ENCODE results near the gene BAMBI.

The BAMBI gene

DNA sequence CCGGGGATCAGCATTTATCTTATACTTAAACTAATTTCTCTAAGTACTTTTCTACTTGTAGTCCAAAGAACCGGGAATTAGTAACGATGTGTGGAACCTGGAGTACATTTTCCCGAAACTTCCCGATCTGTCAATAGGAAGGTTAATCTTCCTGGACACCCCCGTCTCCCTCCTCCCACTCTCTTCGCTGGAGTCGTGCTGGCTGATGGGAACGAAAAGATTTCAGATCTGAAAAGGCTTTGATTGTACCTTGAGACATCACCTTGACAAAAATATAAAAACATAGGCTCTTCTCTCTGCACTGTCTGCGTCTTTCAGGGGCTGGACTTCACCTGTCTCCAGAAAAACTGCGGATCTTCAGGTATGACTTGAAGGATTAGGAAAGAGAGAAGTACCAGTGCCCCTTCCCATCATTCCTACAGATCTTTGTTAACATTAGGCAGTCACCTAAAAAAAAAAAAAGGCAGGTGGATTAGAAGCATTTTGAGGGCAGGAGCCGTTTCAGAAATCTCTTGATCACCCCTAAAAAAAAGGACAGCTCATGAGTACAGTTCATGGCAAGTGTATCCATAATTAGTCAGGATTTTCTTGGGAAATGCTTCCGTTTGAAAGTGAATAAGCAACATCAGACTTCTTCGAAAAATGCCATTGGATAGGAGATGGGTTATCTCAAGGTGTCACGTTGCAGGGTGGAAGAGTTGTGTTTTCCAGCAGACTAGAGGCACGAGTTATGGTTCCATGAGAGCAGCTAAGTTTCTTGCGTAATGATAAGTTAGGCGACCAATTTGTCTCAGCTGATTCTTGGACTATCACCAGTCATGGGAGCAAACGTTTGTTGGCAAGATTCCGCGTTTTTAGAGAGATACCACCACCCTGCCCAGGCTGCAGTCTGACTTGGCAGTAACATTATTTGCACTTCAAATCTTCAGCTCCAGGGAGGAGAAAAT, 7.8 kb upstream of the BAMBI start:
- no peaks in the 10 kb centered on the region for H3K79me2 ChIP-seq (ENCODE audit: low read length)
- H3K4me1 ChIP-seq (ENCODE audit: low read length) = no peaks in the 10 kb centered on the region
- H3K27ac ChIP-seq (ENCODE audit: low read length) = no peak overlapping the region
- DNase-seq = no peak
- H3K4me2 ChIP-seq (ENCODE audit: low read depth, low read length) = no peak overlapping the region
- no peaks in the 10 kb centered on the region for H3K36me3 ChIP-seq (replicated peaks; ENCODE audit: insufficient read depth, low read length)
- no peak overlapping the region for H3K9ac ChIP-seq (ENCODE audit: low read length)
- 0 out of 2 replicates have a peak, but pooled peaks cover 7% of the 10 kb centered on the region for H3K27me3 ChIP-seq (replicated peaks; ENCODE audit: insufficient read depth, low read length)
- no peaks in the 10 kb centered on the region for H3K9me2 ChIP-seq (replicated peaks; ENCODE audit: insufficient read depth, low read length)
- no peak overlapping the region for H3K4me3 ChIP-seq (ENCODE audit: low read length)
- H2AFZ ChIP-seq (ENCODE audit: low read length) = no peak overlapping the region
- no peaks in the 10 kb centered on the region for H4K20me1 ChIP-seq (ENCODE audit: insufficient read depth, low read length)
- TF ChIP-seq EZH2phosphoT487 (IDR thresholded peaks at IDR 0.05; ENCODE audit: low read length) (no peak), EZH2 (optimal IDR thresholded peaks at IDR 0.05; ENCODE audit: low read depth, low read length) (no peak)
- TF ChIP-seq, protein P1, sequence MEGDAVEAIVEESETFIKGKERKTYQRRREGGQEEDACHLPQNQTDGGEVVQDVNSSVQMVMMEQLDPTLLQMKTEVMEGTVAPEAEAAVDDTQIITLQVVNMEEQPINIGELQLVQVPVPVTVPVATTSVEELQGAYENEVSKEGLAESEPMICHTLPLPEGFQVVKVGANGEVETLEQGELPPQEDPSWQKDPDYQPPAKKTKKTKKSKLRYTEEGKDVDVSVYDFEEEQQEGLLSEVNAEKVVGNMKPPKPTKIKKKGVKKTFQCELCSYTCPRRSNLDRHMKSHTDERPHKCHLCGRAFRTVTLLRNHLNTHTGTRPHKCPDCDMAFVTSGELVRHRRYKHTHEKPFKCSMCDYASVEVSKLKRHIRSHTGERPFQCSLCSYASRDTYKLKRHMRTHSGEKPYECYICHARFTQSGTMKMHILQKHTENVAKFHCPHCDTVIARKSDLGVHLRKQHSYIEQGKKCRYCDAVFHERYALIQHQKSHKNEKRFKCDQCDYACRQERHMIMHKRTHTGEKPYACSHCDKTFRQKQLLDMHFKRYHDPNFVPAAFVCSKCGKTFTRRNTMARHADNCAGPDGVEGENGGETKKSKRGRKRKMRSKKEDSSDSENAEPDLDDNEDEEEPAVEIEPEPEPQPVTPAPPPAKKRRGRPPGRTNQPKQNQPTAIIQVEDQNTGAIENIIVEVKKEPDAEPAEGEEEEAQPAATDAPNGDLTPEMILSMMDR (IDR thresholded peaks at IDR 0.05; ENCODE audit: low read length) = no peak
- no peaks in the 10 kb centered on the region for H3K9me3 ChIP-seq (replicated peaks; ENCODE audit: insufficient read depth, low read length)
- H3F3A ChIP-seq (ENCODE audit: insufficient read depth, low read length) = no peaks in the 10 kb centered on the region

- no peaks in the 10 kb centered on the region for H3K36me3 ChIP-seq (replicated peaks; ENCODE audit: insufficient read depth, low read length)
- no peaks in the 10 kb centered on the region for H3K9me3 ChIP-seq (replicated peaks; ENCODE audit: insufficient read depth, low read length)
- no peaks in the 10 kb centered on the region for H3K9me2 ChIP-seq (replicated peaks; ENCODE audit: insufficient read depth, low read length)
- H3K4me3 ChIP-seq (ENCODE audit: low read length) = no peak overlapping the region
- H3K27ac ChIP-seq (ENCODE audit: low read length) = no peak overlapping the region
- 0 out of 2 replicates have a peak, but pooled peaks cover under 1% of the 10 kb centered on the region for H3K4me1 ChIP-seq (ENCODE audit: low read length)
- TF ChIP-seq EZH2 (optimal IDR thresholded peaks at IDR 0.05; ENCODE audit: low read depth, low read length) (no peak), EZH2phosphoT487 (IDR thresholded peaks at IDR 0.05; ENCODE audit: low read length) (no peak)
- TF ChIP-seq, protein P1 (IDR thresholded peaks at IDR 0.05; ENCODE audit: low read length) = no peak
- H3F3A ChIP-seq (ENCODE audit: insufficient read depth, low read length) = 0 out of 2 replicates have a peak, but pooled peaks cover 1% of the 10 kb centered on the region
- no peaks in the 10 kb centered on the region for H3K79me2 ChIP-seq (ENCODE audit: low read length)
- no peak overlapping the region for H3K4me2 ChIP-seq (ENCODE audit: low read depth, low read length)
- peaks cover 25% of the 10 kb centered on the region for H3K27me3 ChIP-seq (replicated peaks; ENCODE audit: insufficient read depth, low read length)
- H4K20me1 ChIP-seq (ENCODE audit: insufficient read depth, low read length) = no peaks in the 10 kb centered on the region
- H2AFZ ChIP-seq (ENCODE audit: low read length) = no peak overlapping the region
- DNase-seq = no peak
- no peak overlapping the region for H3K9ac ChIP-seq (ENCODE audit: low read length)
Observed at GRCh38 chr10:28674782-28675181, 2.5 kb upstream of the BAMBI start.

DNA sequence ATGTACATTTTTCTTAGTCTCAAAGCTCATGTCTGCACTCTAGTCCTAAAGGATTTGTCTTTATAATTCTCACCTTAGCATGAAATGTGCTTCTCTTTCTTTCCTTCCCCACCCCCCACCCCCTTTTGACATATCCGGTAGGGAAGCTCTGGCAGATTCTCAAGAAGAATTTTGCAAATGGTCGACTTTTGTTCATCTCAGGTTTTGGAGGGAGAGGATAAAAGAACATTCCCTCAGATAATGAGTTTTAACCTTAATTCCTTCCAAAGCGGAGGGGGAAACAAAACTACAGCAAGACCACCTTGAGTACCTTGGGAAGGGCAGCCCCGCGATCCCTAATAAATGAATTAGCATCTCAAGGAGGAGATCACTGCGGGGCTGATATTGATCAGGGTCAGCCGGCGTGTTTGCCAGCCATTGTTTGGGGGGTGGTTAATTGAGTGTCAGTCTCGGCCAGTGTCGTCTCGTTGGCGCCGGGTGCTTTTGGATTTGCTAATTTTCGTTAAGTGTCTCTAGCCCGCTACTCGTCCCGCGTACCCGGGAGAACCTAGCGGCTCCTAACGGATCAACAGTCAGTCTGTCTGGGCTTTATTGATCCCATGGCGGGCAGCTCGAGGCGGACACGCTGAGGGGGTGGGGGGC, 874 bp upstream of the BAMBI start:
- H3K27ac ChIP-seq (ENCODE audit: low read length) = no peak overlapping the region
- peak overlapping the region; percentile 84 for H2AFZ ChIP-seq (ENCODE audit: low read length)
- H3K9me3 ChIP-seq (replicated peaks; ENCODE audit: insufficient read depth, low read length) = no peaks in the 10 kb centered on the region
- TF ChIP-seq, protein P1 (IDR thresholded peaks at IDR 0.05; ENCODE audit: low read length) = no peak
- TF ChIP-seq EZH2phosphoT487 (IDR thresholded peaks at IDR 0.05; ENCODE audit: low read length) = no peak
- TF ChIP-seq EZH2 (optimal IDR thresholded peaks at IDR 0.05; ENCODE audit: low read depth, low read length) = no peak
- no peaks in the 10 kb centered on the region for H3K36me3 ChIP-seq (replicated peaks; ENCODE audit: insufficient read depth, low read length)
- peak overlapping the region; percentile 57 for H3K4me3 ChIP-seq (ENCODE audit: low read length)
- peak; percentile 13 for DNase-seq
- no peaks in the 10 kb centered on the region for H4K20me1 ChIP-seq (ENCODE audit: insufficient read depth, low read length)
- H3K27me3 ChIP-seq (replicated peaks; ENCODE audit: insufficient read depth, low read length) = peaks cover 25% of the 10 kb centered on the region
- no peaks in the 10 kb centered on the region for H3K79me2 ChIP-seq (ENCODE audit: low read length)
- peaks cover 6% of the 10 kb centered on the region; the same call in 1 of the 2 replicates for H3K4me1 ChIP-seq (ENCODE audit: low read length)
- no peaks in the 10 kb centered on the region for H3K9me2 ChIP-seq (replicated peaks; ENCODE audit: insufficient read depth, low read length)
- peak overlapping the region; percentile 97 for H3K4me2 ChIP-seq (ENCODE audit: low read depth, low read length)
- peak overlapping the region; percentile 9; the same call in 1 of the 2 replicates for H3K9ac ChIP-seq (ENCODE audit: low read length)
- H3F3A ChIP-seq (ENCODE audit: insufficient read depth, low read length) = 0 out of 2 replicates have a peak, but pooled peaks cover 3% of the 10 kb centered on the region
